Measurements from ENCODE around the gene STK11IP.
"Not testable (repeated sequence)": the region's sequence is repeated elsewhere in the genome, so short reads cannot be mapped to it uniquely, and the experiment has no call there.

The STK11IP gene

GRCh38 chr2:219643788-219644398, 46.2 kb downstream of the STK11IP start:
- no peak for DNase-seq (ENCODE audit: extremely low spot score)
- ChIA-PET CTCF (interaction anchor here (0.6 to 1.1 kb wide), 3 partner anchors 24 to 152 kb away, joined by 3 read pairs; no protein-coding TSS in a partner anchor), POLR2A (no interaction called here)
- TF ChIP-seq SP1 (IDR thresholded peaks at IDR 0.05) (no peak), FOXA1 (IDR thresholded peaks at IDR 0.05) (no peak), HDGF (IDR thresholded peaks at IDR 0.05; ENCODE audit: borderline replicate concordance) (no peak), LEF1 (IDR thresholded peaks at IDR 0.05; ENCODE audit: borderline replicate concordance) (no peak), PKNOX1 (IDR thresholded peaks at IDR 0.05) (no peak; the same call in none of the 2 replicates), ZNF384 (IDR thresholded peaks at IDR 0.05) (no peak), SUZ12 (IDR thresholded peaks at IDR 0.05) (no peak)

GRCh38 chr2:219644801-219645480, 47.3 kb downstream of the STK11IP start:
- TF ChIP-seq CTBP1 (IDR thresholded peaks at IDR 0.05; ENCODE audit: borderline replicate concordance) (no peak), HDGF (IDR thresholded peaks at IDR 0.05; ENCODE audit: borderline replicate concordance) (no peak)
- DNase-seq (ENCODE audit: extremely low spot score): no peak
- ChIA-PET POLR2A (no interaction called here), CTCF (interaction anchor here (0.7 to 0.9 kb wide), 4 partner anchors 25 to 104 kb away, joined by 3 read pairs; no protein-coding TSS in a partner anchor)

DNA sequence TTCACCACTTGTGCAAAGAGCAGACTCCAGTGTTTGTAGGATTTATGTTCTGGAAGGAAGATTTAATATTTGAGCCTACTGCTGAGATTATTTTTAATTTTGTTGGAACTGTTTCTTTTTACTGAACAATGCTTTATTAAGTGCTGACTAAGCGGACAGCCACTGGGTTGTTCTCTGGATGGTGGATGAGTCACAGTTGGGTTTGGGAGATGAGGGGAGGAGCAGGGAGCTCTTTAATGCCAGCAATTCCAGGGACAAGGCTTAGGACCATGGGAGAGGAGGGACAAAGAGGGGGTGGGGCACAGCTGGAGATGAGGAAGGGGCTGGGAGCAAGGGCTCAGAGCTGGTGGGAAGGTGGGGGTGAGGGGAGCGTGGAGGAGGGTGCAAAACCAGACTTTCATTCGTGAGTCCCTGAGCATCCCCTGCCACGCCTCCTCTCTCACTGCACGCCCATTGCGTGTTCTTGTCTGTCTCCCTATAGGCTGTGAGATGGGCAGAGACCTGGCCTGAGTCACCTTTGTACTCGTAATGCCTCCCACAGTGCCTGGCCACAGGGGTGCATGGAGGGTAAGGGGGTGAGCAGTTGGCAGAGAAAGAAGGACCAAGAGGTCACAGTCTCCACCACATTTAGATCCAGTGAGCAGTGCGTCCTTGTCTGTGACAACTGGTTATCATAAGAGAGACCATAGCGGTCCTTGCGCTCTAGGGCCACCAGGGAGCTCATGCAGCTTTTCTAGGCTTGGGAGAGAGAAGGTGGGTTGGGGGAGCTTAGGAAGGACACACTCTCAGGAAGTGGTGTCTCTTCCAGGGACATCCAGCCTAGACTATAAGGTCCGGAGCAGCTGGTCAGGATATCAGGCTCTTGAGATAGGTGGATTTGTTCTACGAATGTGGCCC, 48.2 kb downstream of the STK11IP start:
- CTCF ChIA-PET: interaction anchor here (0.8 to 1.1 kb wide), 2 partner anchors 19 to 26 kb away, joined by 3 to 6 read pairs; no protein-coding TSS in a partner anchor
- POLR2A ChIA-PET: no interaction called here
- TF ChIP-seq NFRKB (IDR thresholded peaks at IDR 0.05) (no peak), L3MBTL2 (conservative IDR thresholded peaks at IDR 0.05) (no peak), CTBP1 (IDR thresholded peaks at IDR 0.05; ENCODE audit: borderline replicate concordance) (no peak), HDGF (IDR thresholded peaks at IDR 0.05; ENCODE audit: borderline replicate concordance) (no peak), ZNF384 (IDR thresholded peaks at IDR 0.05) (no peak), TARDBP (IDR thresholded peaks at IDR 0.05) (no peak), FOXM1 (IDR thresholded peaks at IDR 0.05; ENCODE audit: borderline replicate concordance) (no peak), BHLHE40 (IDR thresholded peaks at IDR 0.05; ENCODE audit: borderline replicate concordance) (no peak), ELF4 (IDR thresholded peaks at IDR 0.05) (no peak), SUZ12 (IDR thresholded peaks at IDR 0.05) (no peak)
- no peak for DNase-seq (ENCODE audit: extremely low spot score)

DNA sequence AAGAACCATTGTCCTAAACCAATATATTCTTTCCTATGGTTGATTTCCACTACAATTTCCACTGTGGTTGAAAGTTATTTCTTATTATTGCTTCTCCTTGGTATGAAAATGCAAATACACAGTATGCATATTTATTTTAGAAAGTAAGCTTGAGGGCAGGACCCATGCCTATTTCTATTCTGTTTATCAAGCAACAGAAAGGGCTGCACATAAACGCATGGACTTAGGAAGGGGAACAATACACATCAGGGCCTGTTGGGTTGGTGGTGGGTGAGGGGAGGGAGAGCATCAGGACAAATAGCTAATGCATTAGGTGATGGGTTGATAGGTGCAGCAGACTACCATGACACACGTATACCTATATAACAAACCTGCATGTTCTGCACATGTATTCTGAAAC, 50.5 kb downstream of the STK11IP start:
- CTCF ChIA-PET: no interaction called here
- TF ChIP-seq ELF4 (IDR thresholded peaks at IDR 0.05): no peak
- TF ChIP-seq FOXK2 (IDR thresholded peaks at IDR 0.05): no peak
- no peak for TF ChIP-seq FOXA1 (IDR thresholded peaks at IDR 0.05)
- no peak for TF ChIP-seq ARNT (IDR thresholded peaks at IDR 0.05)
- no peak for TF ChIP-seq TARDBP (IDR thresholded peaks at IDR 0.05)
- no peak for TF ChIP-seq NFRKB (IDR thresholded peaks at IDR 0.05)
- TF ChIP-seq SUZ12 (IDR thresholded peaks at IDR 0.05): no peak
- no peak for TF ChIP-seq CTBP1 (IDR thresholded peaks at IDR 0.05; ENCODE audit: borderline replicate concordance)
- TF ChIP-seq LEF1 (IDR thresholded peaks at IDR 0.05; ENCODE audit: borderline replicate concordance): no peak
- no peak for TF ChIP-seq FOXM1 (IDR thresholded peaks at IDR 0.05; ENCODE audit: borderline replicate concordance)
- no peak for TF ChIP-seq HDGF (IDR thresholded peaks at IDR 0.05; ENCODE audit: borderline replicate concordance)
- no peak for TF ChIP-seq SP1 (IDR thresholded peaks at IDR 0.05)
- TF ChIP-seq PKNOX1 (IDR thresholded peaks at IDR 0.05): no peak
- TF ChIP-seq ZNF384 (IDR thresholded peaks at IDR 0.05): no peak
- no peak for TF ChIP-seq BHLHE40 (IDR thresholded peaks at IDR 0.05; ENCODE audit: borderline replicate concordance)
- no peak for TF ChIP-seq L3MBTL2 (conservative IDR thresholded peaks at IDR 0.05)
- DNase-seq (ENCODE audit: extremely low spot score): no peak
- POLR2A ChIA-PET: no interaction called here

- TF ChIP-seq FOXA1 (IDR thresholded peaks at IDR 0.05) (no peak), TARDBP (IDR thresholded peaks at IDR 0.05) (no peak), NFRKB (IDR thresholded peaks at IDR 0.05) (no peak)
- ChIA-PET POLR2A (no interaction called here), CTCF (no interaction called here)
- DNase-seq (ENCODE audit: extremely low spot score): no peak
These were observed 51.3 kb downstream of the STK11IP start for GRCh38 chr2:219648963-219649362.

GRCh38 chr2:219650426-219651248, 53.0 kb downstream of the STK11IP start:
- ChIA-PET CTCF (no interaction called here), POLR2A (no interaction called here)
- DNase-seq (ENCODE audit: extremely low spot score): no peak
- TF ChIP-seq ELF4 (IDR thresholded peaks at IDR 0.05) (no peak), PKNOX1 (IDR thresholded peaks at IDR 0.05) (no peak), TARDBP (IDR thresholded peaks at IDR 0.05) (no peak), HDGF (IDR thresholded peaks at IDR 0.05; ENCODE audit: borderline replicate concordance) (no peak), L3MBTL2 (conservative IDR thresholded peaks at IDR 0.05) (no peak)

- CTCF ChIA-PET; POLR2A ChIA-PET; DNase-seq (ENCODE audit: extremely low spot score): not testable (repeated sequence)
These were observed 54.0 kb downstream of the STK11IP start for GRCh38 chr2:219651656-219652055.
